ENCODE measurements around the gene IL1F10.
"Not testable (repeated sequence)": the region's sequence is repeated elsewhere in the genome, so short reads cannot be mapped to it uniquely, and the experiment has no call there.

The IL1F10 gene

GRCh38 chr2:113081488-113082210 is 13.9 kb downstream of the IL1F10 start:
- DNase-seq (ENCODE audit: low read depth in 3 of 3) = no peak

- DNase-seq (ENCODE audit: low read depth in 3 of 3) = no peak
These were observed 15.5 kb downstream of the IL1F10 start for GRCh38 chr2:113083296-113083695.

- DNase-seq (ENCODE audit: low read depth in 3 of 3) = no peak
These were observed 16.7 kb downstream of the IL1F10 start for GRCh38 chr2:113084249-113085000.

- no peak for DNase-seq (ENCODE audit: low read depth in 3 of 3)
These were observed 17.8 kb downstream of the IL1F10 start for GRCh38 chr2:113085542-113085941.

GRCh38 chr2:113088213-113088992 is 20.6 kb downstream of the IL1F10 start:
- DNase-seq (ENCODE audit: low read depth in 3 of 3) = no peak

GRCh38 chr2:113089916-113090315 is 22.1 kb downstream of the IL1F10 start:
- no peak for DNase-seq (ENCODE audit: low read depth in 3 of 3)

- DNase-seq (ENCODE audit: low read depth in 3 of 3) = no peak
These were observed 23.6 kb downstream of the IL1F10 start for GRCh38 chr2:113091231-113091896.

GRCh38 chr2:113092864-113093612 is 25.3 kb downstream of the IL1F10 start:
- DNase-seq (ENCODE audit: low read depth in 3 of 3) = no peak

- DNase-seq (ENCODE audit: low read depth in 3 of 3) = no peak
These were observed 25.8 kb downstream of the IL1F10 start for GRCh38 chr2:113093613-113093977.

- not testable (repeated sequence) for DNase-seq (ENCODE audit: low read depth in 3 of 3)
These were observed 28.5 kb downstream of the IL1F10 start for GRCh38 chr2:113096306-113096705.

GRCh38 chr2:113096842-113097618 is 29.3 kb downstream of the IL1F10 start:
- DNase-seq (ENCODE audit: low read depth in 3 of 3) = not testable (repeated sequence)

- no peak for DNase-seq (ENCODE audit: low read depth in 3 of 3)
These were observed 30.3 kb downstream of the IL1F10 start for GRCh38 chr2:113098041-113098440.

- no peak for DNase-seq (ENCODE audit: low read depth in 3 of 3)
These were observed 30.8 kb downstream of the IL1F10 start for GRCh38 chr2:113098532-113098931.

- DNase-seq (ENCODE audit: low read depth in 3 of 3) = no peak
These were observed 34.4 kb downstream of the IL1F10 start for GRCh38 chr2:113102133-113102532.

GRCh38 chr2:113103277-113103676 is 35.5 kb downstream of the IL1F10 start:
- DNase-seq (ENCODE audit: low read depth in 3 of 3) = no peak

- DNase-seq (ENCODE audit: low read depth in 3 of 3) = peak in 1 of 3 experiments; percentile 13
These were observed 36.4 kb downstream of the IL1F10 start for GRCh38 chr2:113104054-113104611.

GRCh38 chr2:113105047-113105785 is 37.4 kb downstream of the IL1F10 start:
- DNase-seq (ENCODE audit: low read depth in 3 of 3) = no peak

GRCh38 chr2:113111121-113111520 is 43.4 kb downstream of the IL1F10 start:
- no peak for DNase-seq (ENCODE audit: low read depth in 3 of 3)

- DNase-seq (ENCODE audit: low read depth in 3 of 3) = no peak
These were observed 44.1 kb downstream of the IL1F10 start for GRCh38 chr2:113111823-113112287.

All from stimulated activated CD4-positive, alpha-beta T cell treated with anti-CD3 and anti-CD28 coated beads, TNF-alpha, amount 100 ng/mL, for 4 hours (primary cell).